Activated naive CD8-positive, alpha-beta T cell treated with anti-CD3 and anti-CD28 coated beads, Interleukin-2, amount 50 U/mL, for 16 hours (primary cell): ENCODE data around the gene SLC25A20.
A peak's percentile ranks its signal among the peaks of the same experiment; 100 is the strongest.
"Not testable (repeated sequence)": the region's sequence is repeated elsewhere in the genome, so short reads cannot be mapped to it uniquely, and the experiment has no call there.

Experiments
- DNase-seq: peaks from one replicate; pipeline ENCODE4 v3.0.0-alpha.2; 2020; ENCODE audit warnings: low read depth, low spot score

SLC25A20 gene

GRCh38 chr3:48847053-48847503 lies 51.6 kb downstream of the SLC25A20 start:
- DNase-seq, result peak; percentile 8

- DNase-seq, result no peak
Measured at GRCh38 chr3:48845170-48845569, 53.5 kb downstream of the SLC25A20 start.

- no peak for DNase-seq
Measured at GRCh38 chr3:48837163-48837562, 61.5 kb downstream of the SLC25A20 start.

- no peak for DNase-seq
Measured at GRCh38 chr3:48835650-48836366, 62.9 kb downstream of the SLC25A20 start.

- no peak for DNase-seq
Measured at GRCh38 chr3:48832684-48833083, 66.0 kb downstream of the SLC25A20 start.

- no peak for DNase-seq
Measured at GRCh38 chr3:48830715-48831114, 68.0 kb downstream of the SLC25A20 start.

GRCh38 chr3:48829525-48829924 lies 69.2 kb downstream of the SLC25A20 start:
- DNase-seq, result not testable (repeated sequence)

- not testable (repeated sequence) for DNase-seq
Measured at GRCh38 chr3:48827874-48828273, 70.8 kb downstream of the SLC25A20 start.

- DNase-seq, result no peak
Measured at GRCh38 chr3:48826451-48826850, 72.2 kb downstream of the SLC25A20 start.

GRCh38 chr3:48820612-48821324 lies 77.9 kb downstream of the SLC25A20 start:
- no peak for DNase-seq

- no peak for DNase-seq
Measured at GRCh38 chr3:48819234-48820221, 79.2 kb downstream of the SLC25A20 start.

- DNase-seq, result no peak
Measured at GRCh38 chr3:48811524-48811923, 87.2 kb downstream of the SLC25A20 start.
